HG03521 (cell line): Measurements from ENCODE around the gene ZBTB20.

Source experiments
- ATAC-seq: cut with Tn5 transposase; IDR thresholded peaks from one replicate; pipeline ENCODE4 v1.9.1; 2021; ENCODE audit warnings: mild to moderate bottlenecking, moderate library complexity; ENCODE audit not compliant: unreplicated experiment

ZBTB20 gene

DNA sequence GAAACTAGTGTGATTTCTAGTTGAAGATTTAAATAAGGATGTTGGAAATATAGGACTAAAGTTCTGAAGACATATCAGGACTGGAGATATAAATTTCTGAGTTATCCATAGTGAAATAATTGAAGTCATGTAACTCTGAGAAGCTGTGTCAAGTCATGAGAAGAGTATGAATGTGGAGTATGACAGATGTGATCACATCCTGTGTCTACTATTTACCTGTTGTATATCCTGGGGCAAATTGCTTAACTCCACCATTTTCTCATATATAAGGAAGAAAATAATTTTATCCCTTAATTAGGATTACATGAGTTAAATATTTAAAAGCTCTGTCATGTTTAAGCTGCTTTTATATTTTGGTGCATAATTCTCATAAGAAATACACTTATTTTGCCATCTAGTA is 350.3 kb downstream of the ZBTB20 start:
- no peak for ATAC-seq

DNA sequence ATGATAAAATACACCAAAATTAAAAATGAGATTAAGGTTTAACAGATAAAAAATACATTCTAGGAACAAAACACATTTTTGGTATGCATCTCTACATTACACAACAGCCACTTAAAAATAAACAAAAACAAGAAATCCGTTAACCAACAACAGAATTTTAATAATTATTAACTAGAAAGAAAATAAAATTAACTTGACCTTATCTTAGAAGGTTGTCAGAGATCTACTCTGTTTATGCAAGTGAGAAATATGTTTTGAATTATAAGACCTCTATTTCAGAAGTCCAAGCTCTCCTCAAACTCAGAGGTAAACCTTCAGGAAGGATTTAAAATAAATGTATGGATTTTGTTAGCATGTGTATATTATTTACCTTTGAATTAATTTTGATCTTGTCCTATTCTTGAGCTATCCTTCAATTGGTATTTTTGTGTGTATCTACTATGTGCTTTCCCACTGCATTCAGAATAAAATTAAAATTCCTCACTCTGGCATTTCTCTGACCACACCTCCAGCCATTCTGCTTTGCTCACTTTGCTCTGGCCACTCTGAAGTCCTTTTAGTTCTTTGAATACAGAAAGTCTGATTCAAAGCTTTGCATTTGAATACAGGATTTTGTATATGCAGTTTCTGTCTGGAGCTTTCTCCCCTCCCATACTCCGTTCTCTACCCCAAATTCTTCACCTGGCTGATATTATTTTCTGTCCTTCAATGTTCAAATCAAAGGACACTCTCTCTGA is 352.0 kb downstream of the ZBTB20 start:
- no peak for ATAC-seq

DNA sequence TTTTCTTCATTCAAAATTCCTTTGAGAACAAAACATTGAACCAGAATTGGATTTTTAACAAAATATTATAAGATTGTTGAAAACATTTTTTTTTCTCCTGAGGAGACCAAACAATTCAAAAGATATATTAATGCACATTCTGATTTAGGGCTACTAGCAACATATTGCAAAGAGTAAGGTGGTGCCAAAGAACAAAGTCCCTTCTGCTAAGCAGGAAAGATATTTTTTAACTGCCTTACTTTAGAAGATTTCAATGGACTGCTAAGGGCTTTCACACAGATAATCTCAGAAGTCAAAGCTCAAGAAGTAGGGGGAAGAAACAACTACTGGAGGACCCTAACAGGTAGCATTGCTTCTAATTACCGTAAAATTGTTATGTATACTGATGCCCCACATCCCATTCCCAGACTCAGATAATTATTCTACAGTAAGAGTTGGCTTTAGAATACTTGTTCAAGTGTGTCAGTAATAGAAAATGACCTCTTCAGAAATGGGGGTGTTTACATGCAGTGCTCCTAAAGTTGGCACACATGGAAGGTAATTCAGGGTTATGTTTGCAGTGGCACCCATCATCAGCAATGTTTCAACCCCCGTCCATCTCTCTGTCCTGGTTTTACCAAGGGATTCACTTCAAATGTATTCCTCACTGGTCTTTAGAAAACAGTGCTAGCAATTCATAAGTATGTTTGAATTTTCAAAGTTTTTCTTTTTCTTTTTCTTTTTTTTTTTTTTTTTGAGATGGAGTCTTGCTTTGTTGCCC is 354.7 kb downstream of the ZBTB20 start:
- no peak for ATAC-seq

DNA sequence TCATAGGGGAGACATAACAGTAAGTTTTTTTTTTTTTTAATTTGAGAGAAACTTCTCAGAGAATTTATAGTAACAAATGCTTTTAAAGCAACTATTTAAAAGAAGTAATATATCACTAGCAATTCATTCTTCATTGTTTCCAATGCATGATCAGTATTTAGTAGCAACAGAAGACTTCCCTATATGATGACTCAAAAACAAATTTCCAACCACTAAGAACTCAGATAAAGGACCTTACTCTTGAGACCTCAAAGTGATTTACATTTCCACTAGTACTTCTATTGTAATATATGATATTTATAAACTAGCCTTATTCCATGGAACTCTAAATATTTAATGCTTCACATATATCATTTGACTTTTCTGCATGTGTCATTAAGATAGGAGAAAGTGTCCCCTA is 356.3 kb downstream of the ZBTB20 start:
- ATAC-seq = no peak

DNA sequence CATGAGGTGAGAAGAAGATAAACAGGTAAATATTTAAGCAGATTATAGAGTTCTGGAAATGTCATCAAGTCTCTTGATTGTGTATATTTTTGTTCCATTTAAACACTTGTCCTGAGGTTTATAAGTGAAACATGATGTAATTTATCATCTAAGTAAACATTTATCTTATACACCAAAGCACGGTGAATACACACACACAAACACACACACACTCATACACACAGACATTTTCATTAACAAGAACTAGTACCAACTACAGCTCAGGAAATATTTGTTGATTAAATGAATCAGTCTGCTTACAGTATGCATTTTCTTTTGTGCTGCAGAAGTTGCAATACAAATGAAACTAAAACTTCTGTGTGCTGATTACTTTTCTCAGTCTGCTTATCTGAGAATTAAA is 357.3 kb downstream of the ZBTB20 start:
- no peak for ATAC-seq

DNA sequence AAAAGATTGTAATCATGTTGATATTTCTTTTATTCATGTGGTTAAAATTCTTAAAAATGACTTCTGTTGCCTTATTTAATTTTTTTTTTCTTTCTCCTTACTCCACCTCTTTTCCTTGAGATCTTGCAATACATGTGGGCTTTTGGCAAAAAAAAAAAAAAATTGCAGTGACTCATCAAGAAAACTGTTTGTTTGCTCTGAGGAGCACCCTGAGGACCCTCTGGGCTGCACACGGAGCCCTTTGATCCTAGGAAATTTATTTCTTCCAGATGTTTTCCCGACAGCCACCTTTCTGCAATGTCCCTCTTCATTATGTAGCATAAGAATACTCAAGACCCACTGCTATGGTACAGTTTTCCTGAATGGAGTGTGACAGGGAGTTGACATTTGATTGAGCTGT is 371.7 kb downstream of the ZBTB20 start:
- no peak for ATAC-seq

DNA sequence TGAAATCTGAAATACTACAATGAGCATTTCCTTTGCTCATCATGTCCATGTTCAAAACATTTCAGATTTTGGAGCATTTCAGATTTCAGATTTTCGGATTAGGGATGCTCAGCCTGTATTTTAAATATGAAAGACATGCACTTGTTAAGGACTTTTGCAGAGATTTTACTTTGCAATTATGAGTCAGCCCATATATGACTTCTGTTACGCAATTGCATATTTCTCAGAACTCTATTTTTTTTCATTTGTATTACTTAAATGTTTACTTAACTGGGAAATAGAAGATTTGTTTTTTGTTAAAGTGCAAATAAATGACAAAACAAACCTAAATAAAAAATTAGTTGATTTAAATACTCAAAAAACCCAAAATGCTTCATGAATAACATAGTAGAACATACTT is 376.2 kb downstream of the ZBTB20 start:
- ATAC-seq = no peak

DNA sequence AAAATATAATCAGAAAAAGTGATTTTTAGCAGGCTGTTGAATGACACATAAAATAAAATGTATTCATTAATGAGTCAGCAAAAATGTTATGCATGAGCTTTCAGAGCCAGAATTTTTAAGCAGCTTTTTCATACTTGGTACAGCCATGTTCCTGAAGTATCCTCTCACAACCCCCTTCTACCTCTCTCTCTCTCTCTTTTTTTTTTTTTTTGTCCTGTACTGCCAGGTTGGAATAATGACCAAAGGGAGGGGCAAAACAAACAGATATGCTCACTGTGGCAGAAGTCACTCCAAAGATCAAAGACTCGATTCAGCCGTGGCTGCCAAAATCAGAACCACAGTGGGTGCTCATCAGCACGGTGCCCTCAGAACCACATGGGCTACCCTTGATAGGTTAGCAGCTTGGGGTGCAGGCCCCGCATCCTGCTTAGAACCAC is 383.0 kb downstream of the ZBTB20 start:
- ATAC-seq = no peak

DNA sequence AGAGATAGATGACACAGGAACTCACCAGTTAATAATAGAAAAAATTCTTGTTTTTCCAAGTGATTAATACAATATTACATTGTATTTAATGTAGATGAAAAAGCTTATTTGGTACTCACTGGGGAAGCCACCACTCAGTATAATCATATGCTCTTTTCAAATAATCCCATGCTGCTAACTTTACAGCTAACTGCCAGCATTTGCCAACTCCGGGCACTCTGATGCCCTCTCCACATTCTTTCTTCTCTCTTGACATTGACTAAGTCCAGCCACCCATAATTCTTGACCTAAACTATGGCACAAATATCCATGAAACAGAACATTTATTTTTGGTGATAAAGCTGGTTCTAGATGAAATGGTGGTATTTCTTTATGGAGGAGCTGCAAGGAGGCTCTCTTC is 384.9 kb downstream of the ZBTB20 start:
- no peak for ATAC-seq

DNA sequence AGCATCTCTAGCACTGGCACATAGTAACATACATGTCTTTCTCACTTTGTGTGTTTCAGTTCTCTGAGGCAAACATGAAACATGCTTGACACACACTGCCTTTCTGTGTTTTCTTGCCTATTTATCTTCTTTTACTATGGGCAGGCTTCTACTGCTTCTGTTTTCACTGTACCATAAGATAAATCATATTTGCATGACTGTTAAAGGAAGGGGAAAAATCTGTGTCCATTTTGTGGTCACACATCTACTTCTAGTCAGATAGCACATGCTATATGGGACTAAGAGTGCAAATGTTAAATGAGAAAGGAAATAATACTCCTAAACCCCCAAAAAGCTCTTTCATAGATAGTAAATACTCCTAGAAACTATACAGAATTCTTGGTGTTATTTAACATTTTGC is 386.4 kb downstream of the ZBTB20 start:
- no peak for ATAC-seq

DNA sequence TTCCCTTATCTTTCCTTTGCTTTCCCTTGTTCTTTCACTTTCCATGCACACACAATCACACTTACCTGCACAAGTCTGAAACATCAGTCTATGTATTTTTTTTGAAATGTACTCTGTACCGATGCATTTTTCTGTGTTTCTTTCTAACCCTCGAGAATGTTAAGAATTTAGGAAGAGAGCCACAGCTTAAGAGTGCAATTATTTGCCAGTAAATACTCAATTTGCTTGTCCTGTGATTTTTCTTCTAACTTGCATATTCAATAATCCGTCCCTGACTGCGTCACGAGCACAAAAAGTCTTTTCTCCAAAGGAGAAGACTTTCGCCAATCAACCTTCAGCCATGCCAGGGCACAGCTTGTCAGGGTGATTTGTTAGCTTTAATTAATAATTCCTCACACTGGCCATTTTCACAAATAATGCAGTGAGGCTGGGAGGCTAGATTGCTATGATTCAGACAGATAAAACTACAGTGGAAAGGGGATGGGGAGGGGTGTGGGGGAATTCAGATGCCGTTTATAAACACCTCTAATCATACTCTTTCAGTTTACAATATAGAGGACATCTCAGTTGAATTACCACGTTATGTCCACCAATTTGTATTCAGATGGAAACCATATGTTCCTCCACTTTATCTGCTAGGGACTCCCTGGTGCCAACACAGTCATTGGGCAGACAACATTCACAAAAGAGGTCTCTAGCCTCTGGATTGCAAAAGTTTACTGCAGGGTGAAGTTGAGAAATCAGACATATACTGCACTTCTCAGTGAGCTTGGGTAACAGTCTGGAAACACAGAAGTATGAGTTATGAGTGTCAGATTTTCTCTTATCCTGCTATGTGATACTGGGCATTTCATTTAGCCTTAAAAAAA is 388.0 kb downstream of the ZBTB20 start:
- no peak for ATAC-seq

DNA sequence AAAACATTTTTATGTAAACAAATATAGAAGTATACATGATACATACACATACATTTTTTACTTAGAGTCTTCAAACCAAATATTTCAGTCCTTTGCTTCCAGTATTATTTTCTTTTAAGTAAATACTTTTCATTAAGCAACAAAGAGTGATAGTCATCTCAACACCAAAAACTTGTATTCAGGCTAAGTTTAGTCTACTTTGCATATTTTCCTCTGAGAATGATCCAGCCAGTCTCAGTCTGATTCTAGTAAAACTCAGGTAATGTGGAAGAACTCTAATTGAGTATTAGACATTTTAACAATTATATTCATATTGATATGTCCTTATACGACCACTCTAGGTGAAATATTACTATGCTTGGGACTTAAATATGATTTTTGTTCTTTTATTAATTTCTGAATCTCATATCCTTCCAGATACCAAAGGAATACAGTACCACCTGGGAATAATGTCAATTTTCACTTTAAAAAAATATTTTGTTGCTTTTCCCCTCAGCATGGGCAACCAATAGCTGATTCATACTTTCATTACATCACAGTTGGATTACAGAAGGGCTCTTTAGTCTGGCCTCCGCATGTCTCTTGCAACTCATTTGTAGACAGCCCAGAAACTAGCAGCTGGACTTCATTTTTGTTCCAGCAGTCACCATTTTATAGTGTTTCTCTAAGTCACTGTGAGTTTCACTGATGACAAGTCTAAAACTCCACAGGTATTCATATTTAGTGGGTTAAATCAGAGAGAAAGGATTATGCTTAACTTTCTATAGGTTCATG is 390.4 kb downstream of the ZBTB20 start:
- peak; percentile 82 for ATAC-seq

DNA sequence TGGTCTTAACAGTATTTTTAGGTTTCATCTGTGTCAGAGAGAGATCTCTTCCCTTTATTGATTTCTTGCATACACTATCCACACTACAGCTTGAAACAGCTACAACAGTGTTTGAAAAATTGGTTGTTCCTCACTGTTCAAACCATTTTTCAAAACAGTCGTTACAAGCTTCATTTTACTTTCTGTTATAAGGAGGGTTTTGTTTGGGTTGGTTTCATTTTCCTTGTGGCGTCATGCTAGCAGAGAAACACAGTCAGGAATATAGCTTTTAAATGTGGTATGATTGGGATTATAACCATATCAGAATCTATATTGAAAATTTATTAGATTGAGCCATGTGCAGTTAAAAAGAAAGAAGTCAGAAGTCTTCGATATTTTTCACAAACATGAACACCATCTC is 400.6 kb downstream of the ZBTB20 start:
- peak; percentile 48 for ATAC-seq

DNA sequence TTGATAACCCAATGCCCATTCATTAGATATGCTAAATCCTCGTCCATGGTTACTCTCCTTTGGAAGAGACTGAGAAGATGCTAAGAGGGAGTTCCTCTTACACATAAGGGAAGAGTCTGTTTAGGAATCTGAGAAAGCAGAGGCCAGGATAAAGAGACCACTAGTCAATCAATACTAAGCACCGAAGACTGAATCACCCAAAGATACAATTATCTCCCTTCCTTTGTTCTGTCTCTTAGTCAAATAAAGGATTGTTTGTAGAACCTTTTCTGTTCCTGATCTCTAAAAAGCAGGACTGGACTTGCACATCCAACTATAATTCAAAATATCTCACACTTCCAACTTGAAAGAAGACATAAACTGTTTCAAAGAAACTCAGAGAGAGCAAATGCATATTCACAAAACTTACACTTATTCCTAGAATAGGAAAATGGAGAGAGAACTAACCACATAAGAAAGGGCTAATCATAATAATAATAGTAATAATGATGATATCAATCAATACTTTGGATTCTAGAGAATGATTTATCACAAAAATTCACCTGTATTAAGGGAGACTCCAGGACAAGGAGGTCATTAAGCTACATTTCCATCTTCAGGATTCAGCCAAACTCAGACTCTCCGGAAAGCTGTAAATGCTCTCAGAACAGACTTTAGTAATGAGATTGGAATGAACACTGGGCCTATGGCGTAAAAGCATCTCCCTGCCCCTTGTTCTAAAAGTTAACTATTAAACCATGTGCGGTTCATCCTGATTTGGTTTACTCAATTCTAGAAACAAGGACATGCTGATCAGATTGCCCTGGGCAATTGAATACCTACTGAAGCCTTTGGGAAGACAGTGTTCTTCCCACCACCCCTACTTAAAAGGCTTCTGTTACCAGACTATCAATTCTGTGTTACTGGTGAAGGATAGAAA is 401.5 kb downstream of the ZBTB20 start:
- ATAC-seq = no peak

DNA sequence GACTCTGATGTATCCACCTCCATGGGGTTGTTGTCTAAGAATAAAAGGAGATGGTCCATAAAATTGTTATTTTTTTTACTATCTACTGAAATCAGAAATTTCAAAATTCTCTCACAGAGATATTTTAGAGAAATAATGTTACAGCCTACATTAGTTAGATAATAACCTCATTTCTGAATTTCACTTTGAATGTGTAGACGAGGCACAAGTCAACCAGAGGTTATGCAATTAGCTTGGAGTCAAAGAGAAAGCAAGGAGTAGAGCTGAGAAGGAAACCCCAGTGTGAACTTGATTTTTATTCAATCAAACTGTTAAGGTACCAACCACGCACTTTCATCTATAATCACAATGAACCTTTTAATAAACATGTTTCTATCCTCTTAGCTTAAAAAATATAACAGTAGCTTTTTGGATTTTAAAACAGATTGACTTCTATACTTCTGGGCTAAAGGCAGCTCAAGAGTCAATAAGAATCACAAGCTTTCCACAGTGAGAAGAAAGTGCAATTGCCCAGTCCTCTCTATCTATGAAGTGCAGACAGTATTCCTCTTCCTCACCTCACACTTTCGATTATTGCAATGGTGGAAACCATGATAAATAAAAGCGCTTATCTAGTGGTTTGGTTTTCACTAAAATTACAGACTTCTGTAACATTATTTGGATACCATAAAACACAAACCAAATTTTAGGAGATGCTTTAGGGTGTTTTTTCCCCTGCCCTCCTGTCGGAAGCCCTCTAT is 403.2 kb downstream of the ZBTB20 start:
- ATAC-seq = no peak

DNA sequence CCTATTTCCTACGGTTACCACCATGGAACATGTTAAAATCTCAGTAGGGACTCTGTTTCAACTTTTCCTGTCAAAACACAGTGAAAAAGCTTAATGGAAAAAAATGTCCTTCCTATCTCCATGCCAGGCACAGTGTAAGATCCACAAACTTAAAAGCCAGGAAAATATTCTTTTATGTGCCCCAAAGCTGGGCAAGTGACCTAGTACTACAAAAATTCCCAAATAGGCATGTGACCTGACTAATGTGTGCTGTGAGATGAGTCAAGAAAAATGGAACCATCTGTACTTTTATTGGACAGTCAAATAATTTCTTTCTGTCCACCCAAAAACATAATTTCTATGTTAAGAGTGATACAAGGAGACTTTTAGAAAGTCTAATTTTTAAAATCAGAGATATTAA is 406.0 kb downstream of the ZBTB20 start:
- no peak for ATAC-seq

DNA sequence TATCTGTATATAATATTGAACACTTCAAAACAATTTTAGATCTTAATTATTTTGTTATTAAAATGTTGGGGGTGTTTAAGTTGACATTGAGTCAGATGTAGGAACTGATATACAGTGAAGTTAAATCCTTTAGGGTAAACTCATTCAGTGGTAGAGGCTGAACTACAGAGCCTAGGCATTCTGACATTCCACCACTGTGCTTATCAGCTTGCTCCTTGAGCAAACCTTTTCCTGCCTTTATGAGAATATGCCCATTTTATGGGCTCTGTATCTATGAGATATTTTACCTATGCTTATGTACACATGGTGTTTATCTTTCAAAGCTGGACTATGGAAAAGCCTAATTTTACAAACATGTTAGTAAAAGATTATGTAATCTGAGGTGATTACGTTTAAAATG is 407.5 kb downstream of the ZBTB20 start:
- no peak for ATAC-seq

DNA sequence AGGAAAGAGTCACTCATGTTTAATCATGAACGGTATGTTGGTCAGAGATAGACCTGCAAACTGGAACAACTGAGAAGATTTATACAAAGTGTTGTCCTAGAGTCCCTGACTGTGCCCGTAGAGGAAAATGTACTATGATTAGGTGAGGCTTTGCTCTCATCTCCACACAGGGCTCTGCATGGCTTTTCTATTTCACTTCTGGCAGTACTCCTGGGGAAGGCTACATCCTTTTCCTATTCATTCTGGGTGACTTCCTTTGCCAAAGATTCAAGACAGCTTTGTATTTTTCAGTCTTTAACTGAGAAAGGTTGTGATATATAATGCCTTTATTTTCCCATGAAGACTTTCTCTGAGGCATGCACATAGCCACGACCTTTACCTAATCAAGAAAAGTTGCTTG is 414.7 kb downstream of the ZBTB20 start:
- no peak for ATAC-seq

DNA sequence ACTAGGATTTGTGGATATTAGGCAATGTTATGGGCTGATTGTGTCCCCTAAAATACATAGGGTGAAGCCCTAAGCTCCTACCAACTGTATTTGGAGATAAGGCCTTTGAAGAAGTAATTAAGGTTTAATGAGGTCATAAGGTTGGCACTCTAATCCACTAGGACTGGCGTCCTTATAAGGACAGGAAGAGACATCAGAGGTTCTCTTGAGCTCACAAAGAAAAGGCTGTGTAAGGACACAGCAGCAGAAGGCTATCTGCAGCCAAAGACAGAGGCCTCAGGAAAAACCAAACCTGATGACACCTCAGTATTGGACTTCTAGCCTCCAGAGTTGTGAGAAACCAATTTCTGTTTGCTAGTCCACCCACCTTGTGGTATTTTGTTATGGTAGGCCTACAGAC is 416.7 kb downstream of the ZBTB20 start:
- no peak for ATAC-seq
